CD14-positive monocyte (primary cell): Measurements from ENCODE around the gene MC5R. TPM values are rescaled to one million over a fixed set of nuclear protein-coding genes. Genes with fewer than 3 reads are reported as not detected.

ENCODE experiments used
- DNase-seq, 3 donors: peaks; one replicate each; pipeline ENCODE4 v3.0.0-alpha.2; 2011 to 2022
- H2AFZ ChIP-seq: 2 replicates; pipeline ENCODE4 v1.6.0; 2012; ENCODE audit warnings: mild to moderate bottlenecking, low read depth, low read length, inconsistent platforms; ENCODE audit not compliant: insufficient read depth, poor library complexity, severe bottlenecking
- H3K27ac ChIP-seq, 2 donors: 1 replicate in 1 of 2; 2 replicates in 1 of 2; pipeline ENCODE4 v1.5.1; 2012 to 2013; ENCODE audit warnings: low read length in 2 of 2, control low read depth in 1 of 2, inconsistent platforms in 1 of 2, low read depth in 1 of 2, mild to moderate bottlenecking in 1 of 2
- H3K27me3 ChIP-seq, 2 donors: one replicate each; pipeline versions ENCODE4 v1.6.0 to v1.6.1; 2011 to 2013; ENCODE audit warnings: low read length in 2 of 2; ENCODE audit not compliant: control insufficient read depth in 2 of 2, insufficient read depth in 2 of 2
- H3K36me3 ChIP-seq, 2 donors: replicated peaks in 1 of 2; 1 replicate in 1 of 2; 2 replicates in 1 of 2; pipeline versions ENCODE4 v1.5.1 to v1.6.1; 2012 to 2013; ENCODE audit warnings: low read length in 2 of 2, control low read depth in 1 of 2, inconsistent platforms in 1 of 2, mild to moderate bottlenecking in 1 of 2; ENCODE audit not compliant: insufficient read depth in 2 of 2, control insufficient read depth in 1 of 2
- H3K4me1 ChIP-seq, 2 donors: 1 replicate in 1 of 2; 2 replicates in 1 of 2; pipeline versions ENCODE4 v1.5.1 to v1.6.1; 2012 to 2013; ENCODE audit warnings: low read length in 2 of 2, control low read depth in 1 of 2, inconsistent platforms in 1 of 2, mild to moderate bottlenecking in 1 of 2, moderate library complexity in 1 of 2; ENCODE audit not compliant: insufficient read depth in 2 of 2, control insufficient read depth in 1 of 2
- H3K4me2 ChIP-seq: replicated peaks from 2 replicates; pipeline ENCODE3; 2012; ENCODE audit warnings: low read length, moderate library complexity, mild to moderate bottlenecking; ENCODE audit not compliant: poor library complexity, severe bottlenecking; ENCODE audit errors: extremely low read depth
- H3K4me3 ChIP-seq, 3 experiments: fragments of 200-600 bp in 1 of 3; sonication (generic) in 1 of 3; replicated peaks in 1 of 3; 1 replicate in 2 of 3; 2 replicates in 1 of 3; pipeline ENCODE4 v1.5.1; 2011 to 2013; ENCODE audit warnings: low read length in 3 of 3, mild to moderate bottlenecking in 3 of 3, control low read depth in 2 of 3, low read depth in 2 of 3, inconsistent platforms in 1 of 3, moderate library complexity in 1 of 3
- H3K79me2 ChIP-seq: 2 replicates; pipeline ENCODE4 v1.6.0; 2012; ENCODE audit warnings: mild to moderate bottlenecking, control low read depth, inconsistent platforms, low read length, moderate library complexity; ENCODE audit not compliant: insufficient read depth
- H3K9ac ChIP-seq: 2 replicates; pipeline ENCODE4 v1.6.0; 2017; ENCODE audit warnings: low read length, mild to moderate bottlenecking; ENCODE audit not compliant: insufficient read depth, poor library complexity, severe bottlenecking
- H3K9me3 ChIP-seq, 2 donors: replicated peaks in 1 of 2; 1 replicate in 1 of 2; 2 replicates in 1 of 2; pipeline versions ENCODE4 v1.5.1 to v1.6.1; 2012 to 2013; ENCODE audit warnings: low read length in 2 of 2, control low read depth in 1 of 2; ENCODE audit not compliant: control insufficient read depth in 1 of 2, insufficient read depth in 1 of 2
- H4K20me1 ChIP-seq: 2 replicates; pipeline ENCODE4 v1.6.0; 2012; ENCODE audit warnings: mild to moderate bottlenecking, low read length, control low read depth, moderate library complexity; ENCODE audit not compliant: insufficient read depth
- H3K27ac Mint-ChIP-seq, 7 donors: one replicate each; pipeline ENCODE4 v1.8.0; 2020; ENCODE audit warnings: mild to moderate bottlenecking in 7 of 7, mixed read lengths in 7 of 7, moderate library complexity in 6 of 7, inconsistent platforms in 2 of 7
- H3K27me3 Mint-ChIP-seq, 3 donors: one replicate each; pipeline ENCODE4 v1.8.0; 2021 to 2022; ENCODE audit warnings: low read depth in 3 of 3, mild to moderate bottlenecking in 3 of 3, mixed read lengths in 3 of 3, moderate library complexity in 3 of 3, inconsistent platforms in 1 of 3
- H3K36me3 Mint-ChIP-seq, 2 donors: one replicate each; pipeline ENCODE4 v1.8.0; 2020; ENCODE audit warnings: mixed read lengths in 2 of 2, inconsistent platforms in 1 of 2, mild to moderate bottlenecking in 1 of 2
- H3K4me1 Mint-ChIP-seq: one replicate; pipeline ENCODE4 v1.8.0; 2020; ENCODE audit warnings: mild to moderate bottlenecking, mixed read lengths
- H3K4me3 Mint-ChIP-seq, 2 donors: one replicate each; pipeline ENCODE4 v1.8.0; 2020; ENCODE audit warnings: mild to moderate bottlenecking in 2 of 2, mixed read lengths in 2 of 2, moderate library complexity in 1 of 2
- H3K9me3 Mint-ChIP-seq, 7 donors: one replicate each; pipeline ENCODE4 v1.8.0; 2020 to 2022; ENCODE audit warnings: mixed read lengths in 7 of 7, mild to moderate bottlenecking in 6 of 7, moderate library complexity in 6 of 7, inconsistent platforms in 2 of 7
- whole genome bisulfite sequencing: methylation state at CpG from one replicate; pipeline ENCODE4 v1.1.5; 2013; ENCODE audit warnings: missing lambda C conversion rate; ENCODE audit not compliant: insufficient coverage; 5-methylcytosine and 5-hydroxymethylcytosine counted together
- intact Hi-C, 2 donors: fragments of 100-400 bp; cut with micrococcal nuclease; formaldehyde crosslinking; loops; one replicate each; pipeline versions ENCODE4 v1.15.0 to v1.15.1; 2023
- polyA plus RNA-seq, 3 donors: library from polyadenylated mRNA; depleted of rRNA in 1 of 3; unstranded in 2 of 3; stranded (reverse) in 1 of 3; fragments of 300-500 nt in 2 of 3; fragments of >200 nt in 1 of 3; fragmentation: Illumina TruSeq in 2 of 3; gene quantifications; 1 replicate in 2 of 3; 2 replicates in 1 of 3; pipeline ENCODE4 v1.2.3, GENCODE V29; 2012 to 2021
- TF ChIP-seq, protein P1 (sequence below): fragments of 200-600 bp; IDR thresholded peaks from one replicate; pipeline ENCODE4 v1.8.0; 2022; ENCODE audit warnings: antibody characterized with exemption, mild to moderate bottlenecking

The MC5R gene
- polyA plus RNA-seq, 3 donors, result 0.12 to 0.13 TPM; not detected in 1

DNA sequence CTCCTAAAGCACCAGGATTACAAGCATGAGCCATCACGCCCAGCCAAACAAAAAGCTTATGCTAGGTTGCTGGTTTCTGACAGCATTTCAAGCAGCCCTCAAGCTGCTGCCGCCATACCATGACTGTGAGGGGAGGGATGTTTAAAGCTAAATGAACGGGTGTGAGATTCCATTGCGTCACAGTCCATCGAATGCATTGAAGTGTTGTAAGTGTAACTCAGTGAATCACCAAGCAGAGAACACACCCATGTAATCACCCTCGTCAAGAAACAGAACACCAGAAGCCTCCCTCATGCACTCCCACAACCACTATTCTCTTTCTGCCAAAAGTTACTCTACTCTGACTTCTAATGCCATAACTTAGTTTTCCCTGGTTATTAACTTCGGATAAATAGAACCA, 32.8 kb upstream of the MC5R start:
- no peaks in the 10 kb centered on the region for H4K20me1 ChIP-seq
- H3K27me3 Mint-ChIP-seq, result peaks cover 2 to 14% (median 5%) of the 10 kb centered on the region in 3 donors
- no peak for DNase-seq
- H3K27me3 ChIP-seq, result peaks cover 0 to 2% of the 10 kb centered on the region in 2 donors
- H3K9ac ChIP-seq, result no peak overlapping the region
- no peaks in the 10 kb centered on the region for H3K4me1 Mint-ChIP-seq
- H3K4me3 ChIP-seq, result no peak overlapping the region
- no peaks in the 10 kb centered on the region for H3K9me3 ChIP-seq
- no peaks in the 10 kb centered on the region for H3K36me3 ChIP-seq
- H3K4me3 Mint-ChIP-seq, result no peak overlapping the region
- no peak overlapping the region for H2AFZ ChIP-seq
- 86% methylated on average over 2 of the region's 7 CpGs for WGBS
- H3K27ac Mint-ChIP-seq, result no peak overlapping the region
- H3K79me2 ChIP-seq, result no peaks in the 10 kb centered on the region
- peaks cover 0 to 5% (median 2%) of the 10 kb centered on the region in 7 donors for H3K9me3 Mint-ChIP-seq
- H3K4me2 ChIP-seq, result no peak overlapping the region
- H3K27ac ChIP-seq, result no peak overlapping the region
- no peaks in the 10 kb centered on the region for H3K4me1 ChIP-seq
- TF ChIP-seq, protein P1, sequence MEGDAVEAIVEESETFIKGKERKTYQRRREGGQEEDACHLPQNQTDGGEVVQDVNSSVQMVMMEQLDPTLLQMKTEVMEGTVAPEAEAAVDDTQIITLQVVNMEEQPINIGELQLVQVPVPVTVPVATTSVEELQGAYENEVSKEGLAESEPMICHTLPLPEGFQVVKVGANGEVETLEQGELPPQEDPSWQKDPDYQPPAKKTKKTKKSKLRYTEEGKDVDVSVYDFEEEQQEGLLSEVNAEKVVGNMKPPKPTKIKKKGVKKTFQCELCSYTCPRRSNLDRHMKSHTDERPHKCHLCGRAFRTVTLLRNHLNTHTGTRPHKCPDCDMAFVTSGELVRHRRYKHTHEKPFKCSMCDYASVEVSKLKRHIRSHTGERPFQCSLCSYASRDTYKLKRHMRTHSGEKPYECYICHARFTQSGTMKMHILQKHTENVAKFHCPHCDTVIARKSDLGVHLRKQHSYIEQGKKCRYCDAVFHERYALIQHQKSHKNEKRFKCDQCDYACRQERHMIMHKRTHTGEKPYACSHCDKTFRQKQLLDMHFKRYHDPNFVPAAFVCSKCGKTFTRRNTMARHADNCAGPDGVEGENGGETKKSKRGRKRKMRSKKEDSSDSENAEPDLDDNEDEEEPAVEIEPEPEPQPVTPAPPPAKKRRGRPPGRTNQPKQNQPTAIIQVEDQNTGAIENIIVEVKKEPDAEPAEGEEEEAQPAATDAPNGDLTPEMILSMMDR, result no peak
- intact Hi-C loops, result no loop called here
- no peaks in the 10 kb centered on the region for H3K36me3 Mint-ChIP-seq

DNA sequence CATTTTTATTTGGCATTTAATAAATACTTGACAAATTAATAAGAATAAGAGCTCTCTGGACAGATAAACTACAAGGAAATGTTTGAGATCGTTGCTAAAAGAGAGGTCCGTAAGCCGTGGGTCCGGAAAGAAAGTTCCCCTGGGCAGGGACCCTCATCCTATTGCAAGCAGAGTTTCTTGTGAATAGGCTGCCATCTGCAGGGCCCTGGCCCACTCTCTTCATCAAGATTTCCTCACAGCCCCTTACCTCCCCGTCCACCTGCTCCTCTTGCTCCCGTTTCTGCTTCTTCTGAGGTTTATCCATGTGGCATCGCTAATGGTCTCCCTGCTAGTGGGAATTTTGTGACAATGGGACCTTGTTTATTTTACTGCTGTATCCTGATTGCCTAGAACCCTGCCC, 30.1 kb upstream of the MC5R start:
- no peaks in the 10 kb centered on the region for H3K4me1 ChIP-seq
- H3K27ac ChIP-seq, result no peak overlapping the region
- no peak overlapping the region for H2AFZ ChIP-seq
- H3K4me3 Mint-ChIP-seq, result no peak overlapping the region
- no peaks in the 10 kb centered on the region for H3K36me3 ChIP-seq
- peak overlapping the region in 1 of 7 donors; percentile 54 for H3K27ac Mint-ChIP-seq
- H3K79me2 ChIP-seq, result no peaks in the 10 kb centered on the region
- H3K4me1 Mint-ChIP-seq, result no peaks in the 10 kb centered on the region
- H3K9me3 ChIP-seq, result no peaks in the 10 kb centered on the region
- intact Hi-C loops, result no loop called here
- peaks cover 0 to 3% (median 0%) of the 10 kb centered on the region in 7 donors for H3K9me3 Mint-ChIP-seq
- no peak overlapping the region for H3K4me2 ChIP-seq
- H3K9ac ChIP-seq, result no peak overlapping the region
- no peak overlapping the region for H3K4me3 ChIP-seq
- WGBS, result 47% methylated on average over 4 of the region's 7 CpGs
- peaks cover 0 to 6% of the 10 kb centered on the region in 2 donors for H3K27me3 ChIP-seq
- no peak for DNase-seq
- H4K20me1 ChIP-seq, result no peaks in the 10 kb centered on the region
- H3K36me3 Mint-ChIP-seq, result no peaks in the 10 kb centered on the region
- TF ChIP-seq, protein P1, result no peak
- H3K27me3 Mint-ChIP-seq, result peaks cover 8 to 22% (median 12%) of the 10 kb centered on the region in 3 donors
